AG09319 (cell line): ENCODE measurements around the gene OTX1.

Source experiments
- DNase-seq: peaks from one replicate; pipeline ENCODE4 v3.0.0-alpha.2; 2010; ENCODE audit warnings: low read depth; ENCODE audit errors: extremely low read depth
- CTCF ChIP-seq: IDR thresholded peaks from 2 replicates; pipeline ENCODE4 v1.5.1; 2011; ENCODE audit warnings: low read depth, mild to moderate bottlenecking, inconsistent platforms, low read length, moderate library complexity

Gene OTX1

GRCh38 chr2:63035169-63035568 is 15.5 kb upstream of the OTX1 start:
- no peak for TF ChIP-seq CTCF
- no peak for DNase-seq

- no peak for DNase-seq
- no peak for TF ChIP-seq CTCF
Measured at GRCh38 chr2:63035660-63036059, 15.0 kb upstream of the OTX1 start.

- TF ChIP-seq CTCF = no peak
- no peak for DNase-seq
Measured at GRCh38 chr2:63038034-63038433, 12.6 kb upstream of the OTX1 start.

GRCh38 chr2:63040586-63040985 is 10.0 kb upstream of the OTX1 start:
- TF ChIP-seq CTCF = no peak
- no peak for DNase-seq

GRCh38 chr2:63041592-63041991 is 9.0 kb upstream of the OTX1 start:
- TF ChIP-seq CTCF = no peak
- DNase-seq = no peak

- TF ChIP-seq CTCF = no peak
- DNase-seq = no peak
Measured at GRCh38 chr2:63044362-63045327, 6.0 kb upstream of the OTX1 start.

- no peak for TF ChIP-seq CTCF
- DNase-seq = no peak
Measured at GRCh38 chr2:63046552-63046951, 4.1 kb upstream of the OTX1 start.
